GM12875 (cell line): ENCODE data around the gene GP2.

Experiments
- H3K4me3 ChIP-seq: one replicate; pipeline ENCODE4 v1.5.1; 2011; ENCODE audit warnings: low read depth, low read length, control low read depth
- TF ChIP-seq, protein P1 (sequence below): IDR thresholded peaks from 2 replicates; pipeline ENCODE4 v1.5.1; 2011; ENCODE audit warnings: low read depth, mild to moderate bottlenecking, control low read depth, inconsistent platforms, low read length, moderate library complexity, borderline replicate concordance; ENCODE audit not compliant: insufficient read depth

GP2 gene

DNA sequence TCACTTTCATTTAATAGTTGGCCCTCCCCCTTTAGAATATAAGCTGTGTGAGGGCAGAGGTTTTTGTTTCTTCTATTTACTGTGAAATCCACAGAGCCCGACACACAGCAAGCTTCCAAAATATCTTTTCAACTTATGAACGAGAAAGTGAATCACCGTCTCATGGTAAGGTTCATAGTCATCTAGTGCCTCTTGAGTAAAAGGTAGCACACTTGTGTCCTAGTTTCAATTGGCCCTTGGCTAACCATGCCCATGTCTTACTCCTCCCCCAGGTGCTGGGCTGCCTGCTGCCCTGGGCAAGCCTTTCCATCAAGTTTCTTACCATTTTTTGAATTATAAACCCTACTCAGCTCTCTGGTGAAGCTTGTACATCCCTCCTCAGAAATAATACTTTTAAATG, 12.4 kb upstream of the GP2 start:
- H3K4me3 ChIP-seq, result no peak overlapping the region
- TF ChIP-seq, protein P1, sequence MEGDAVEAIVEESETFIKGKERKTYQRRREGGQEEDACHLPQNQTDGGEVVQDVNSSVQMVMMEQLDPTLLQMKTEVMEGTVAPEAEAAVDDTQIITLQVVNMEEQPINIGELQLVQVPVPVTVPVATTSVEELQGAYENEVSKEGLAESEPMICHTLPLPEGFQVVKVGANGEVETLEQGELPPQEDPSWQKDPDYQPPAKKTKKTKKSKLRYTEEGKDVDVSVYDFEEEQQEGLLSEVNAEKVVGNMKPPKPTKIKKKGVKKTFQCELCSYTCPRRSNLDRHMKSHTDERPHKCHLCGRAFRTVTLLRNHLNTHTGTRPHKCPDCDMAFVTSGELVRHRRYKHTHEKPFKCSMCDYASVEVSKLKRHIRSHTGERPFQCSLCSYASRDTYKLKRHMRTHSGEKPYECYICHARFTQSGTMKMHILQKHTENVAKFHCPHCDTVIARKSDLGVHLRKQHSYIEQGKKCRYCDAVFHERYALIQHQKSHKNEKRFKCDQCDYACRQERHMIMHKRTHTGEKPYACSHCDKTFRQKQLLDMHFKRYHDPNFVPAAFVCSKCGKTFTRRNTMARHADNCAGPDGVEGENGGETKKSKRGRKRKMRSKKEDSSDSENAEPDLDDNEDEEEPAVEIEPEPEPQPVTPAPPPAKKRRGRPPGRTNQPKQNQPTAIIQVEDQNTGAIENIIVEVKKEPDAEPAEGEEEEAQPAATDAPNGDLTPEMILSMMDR, result no peak

DNA sequence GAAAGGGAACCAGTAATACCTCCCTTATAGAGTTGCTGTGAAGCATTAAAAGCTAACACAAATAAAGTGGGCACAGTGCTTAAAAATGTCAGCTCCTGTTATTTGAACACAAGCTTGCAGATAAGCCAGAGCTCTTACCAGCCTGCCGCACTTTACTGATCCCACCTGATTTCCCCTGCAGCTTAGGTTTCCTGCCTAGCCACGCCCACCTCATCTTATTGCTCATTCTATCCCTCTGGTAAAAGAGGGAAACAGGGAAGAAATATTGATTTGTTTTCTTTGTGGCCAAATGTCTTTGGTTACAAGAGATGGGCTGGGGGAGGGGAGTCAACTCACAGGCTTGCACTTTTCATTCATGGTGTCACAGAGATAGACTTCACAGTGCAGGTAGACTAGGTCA, 9.6 kb upstream of the GP2 start:
- TF ChIP-seq, protein P1, result no peak
- no peak overlapping the region for H3K4me3 ChIP-seq

DNA sequence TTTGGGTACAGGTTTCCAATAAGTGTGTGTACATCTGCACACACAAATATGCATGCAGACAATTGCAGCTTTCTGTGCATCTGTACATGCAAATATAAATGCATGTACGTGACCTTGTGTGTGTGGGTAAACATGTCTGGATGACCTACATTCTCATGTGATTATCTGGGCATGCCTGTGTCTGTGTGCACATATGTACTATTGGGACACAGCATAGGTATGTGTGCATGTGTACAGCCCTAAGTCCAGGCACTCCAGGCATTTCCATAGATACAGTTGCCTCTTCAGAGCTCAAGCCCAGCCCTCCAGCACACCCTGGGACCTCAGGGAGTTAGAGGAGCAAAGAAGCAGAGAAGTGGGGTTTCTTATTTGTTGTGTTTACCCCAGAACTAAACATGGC, 7.1 kb upstream of the GP2 start:
- TF ChIP-seq, protein P1, result no peak

DNA sequence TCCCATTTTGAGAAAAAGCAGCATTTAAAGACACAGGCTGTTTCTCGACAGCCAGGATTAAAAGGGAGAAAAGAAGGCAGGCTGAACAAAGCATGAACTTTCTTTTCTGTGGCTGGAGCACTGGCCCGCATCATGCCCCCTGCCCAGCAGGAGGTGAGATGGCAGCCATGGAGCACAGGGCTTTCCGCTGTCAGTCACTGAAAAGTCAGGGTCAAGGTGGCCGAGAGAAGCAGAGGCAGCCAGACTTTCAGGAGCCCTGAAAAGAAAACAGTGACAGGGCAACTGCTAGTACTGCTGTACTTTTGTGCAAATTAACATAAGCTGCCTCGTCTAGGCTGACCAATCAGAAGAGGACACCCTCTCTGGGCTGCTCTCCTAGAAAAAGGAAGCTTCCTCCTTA, 5.8 kb upstream of the GP2 start:
- TF ChIP-seq, protein P1, result no peak
- no peak overlapping the region for H3K4me3 ChIP-seq

More for the DNA sequence above, 7.1 kb upstream of the GP2 start:
- H3K4me3 ChIP-seq, result no peak overlapping the region

DNA sequence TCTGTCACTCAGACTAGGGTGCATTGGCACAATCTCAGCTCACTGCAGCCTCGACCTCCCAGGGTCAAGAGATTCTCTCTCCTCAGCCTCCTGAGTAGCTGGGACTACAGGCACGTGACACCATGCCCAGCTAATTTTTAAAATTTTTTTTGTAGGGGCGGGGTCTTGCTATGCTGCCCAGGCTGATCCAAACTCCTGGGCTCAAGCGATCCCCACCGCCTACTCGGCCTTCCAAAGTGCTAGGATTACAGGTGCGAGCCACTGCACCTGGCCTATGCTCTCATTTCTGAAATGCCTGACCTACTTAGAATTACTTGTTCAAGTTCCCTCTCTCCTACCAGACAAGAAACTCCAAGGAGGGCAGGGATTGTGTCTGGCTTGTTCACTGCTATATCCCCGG, 5.1 kb upstream of the GP2 start:
- no peak overlapping the region for H3K4me3 ChIP-seq
- TF ChIP-seq, protein P1, result no peak

DNA sequence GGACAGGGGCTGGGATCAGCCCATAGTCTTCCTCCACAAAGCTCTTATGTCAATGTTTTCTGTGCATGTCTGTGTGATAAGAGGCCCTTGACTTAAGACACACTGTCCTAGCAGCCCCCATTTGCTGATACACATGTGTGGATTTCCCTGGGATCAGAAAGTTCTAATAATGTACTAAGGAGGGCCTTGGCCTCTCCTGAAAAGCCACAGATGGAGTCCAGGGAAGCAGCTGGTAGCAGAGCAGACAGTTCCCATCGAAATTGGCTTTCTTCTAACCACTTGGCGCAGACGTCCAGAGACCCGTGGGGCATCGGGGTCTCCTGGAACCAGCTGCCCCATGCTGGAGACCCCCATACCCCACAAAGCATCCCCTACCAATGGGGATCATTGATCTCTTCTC, 4.3 kb upstream of the GP2 start:
- H3K4me3 ChIP-seq, result no peak overlapping the region
- TF ChIP-seq, protein P1, result no peak

DNA sequence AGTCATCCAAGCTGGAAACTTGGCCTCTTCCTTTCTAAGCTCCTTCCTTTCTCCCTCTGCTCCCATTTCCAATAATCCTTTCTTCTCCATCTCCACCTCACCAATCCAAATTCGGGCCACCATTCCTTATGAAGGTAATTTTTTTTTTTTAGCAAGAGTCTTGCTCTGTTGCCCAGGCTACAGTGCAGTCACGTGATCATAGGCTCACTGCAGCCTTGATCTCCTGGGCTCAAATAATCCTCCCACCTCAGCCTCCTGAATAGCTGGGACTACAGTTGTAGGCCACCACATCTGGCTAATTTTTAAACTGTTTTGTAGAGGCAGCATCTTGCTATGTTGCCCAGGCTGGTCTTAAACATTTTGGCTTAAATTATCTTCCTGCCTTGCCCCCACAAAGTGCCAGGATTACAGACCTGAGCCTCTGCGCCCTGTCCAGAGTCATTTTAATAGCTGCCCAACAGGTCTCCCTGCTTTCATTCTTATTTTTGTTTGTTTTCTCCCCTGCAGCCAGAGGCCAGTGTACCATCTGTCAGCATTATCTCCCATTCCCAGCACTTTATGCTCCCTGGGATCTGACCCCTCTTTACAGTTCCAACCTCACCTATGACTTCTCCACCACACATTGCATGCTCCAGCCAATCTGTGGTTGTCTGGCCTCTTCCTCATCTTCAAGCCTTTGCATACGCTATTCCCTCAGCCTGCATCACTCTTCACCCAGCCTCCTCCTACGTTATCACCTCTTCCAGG, 2.3 kb upstream of the GP2 start:
- TF ChIP-seq, protein P1, result no peak
- no peak overlapping the region for H3K4me3 ChIP-seq
